Natural killer cell (primary cell): Measurements from ENCODE around the gene PRSS21. TPM values are rescaled to one million over a fixed set of nuclear protein-coding genes. Genes with fewer than 3 reads are reported as not detected.

Experiments used
- ATAC-seq, 3 donors: fragments of 150-1000 bp in 2 of 3; fragments of 200-7000 bp in 1 of 3; cut with Tn5 transposase; 1 replicate in 1 of 3; 2 replicates in 2 of 3; pipeline ENCODE4 v1.10.0; 2021; ENCODE audit warnings: mild to moderate bottlenecking in 2 of 3, moderate library complexity in 2 of 3
- DNase-seq, 2 donors: peaks; one replicate each; pipeline versions ENCODE4 v3.0.0 to v3.0.0-alpha.2; 2013 to 2021; ENCODE audit warnings: mixed read lengths in 1 of 2
- H3K27ac ChIP-seq: one replicate; pipeline ENCODE4 v1.5.1; 2013; ENCODE audit warnings: mild to moderate bottlenecking, low read length
- H3K27me3 ChIP-seq: one replicate; pipeline ENCODE4 v1.6.1; 2013; ENCODE audit warnings: low read length; ENCODE audit not compliant: control insufficient read depth, insufficient read depth
- H3K36me3 ChIP-seq: one replicate; pipeline ENCODE4 v1.6.1; 2013; ENCODE audit warnings: low read length; ENCODE audit not compliant: control insufficient read depth, insufficient read depth
- H3K4me1 ChIP-seq: one replicate; pipeline ENCODE4 v1.6.1; 2013; ENCODE audit warnings: low read length; ENCODE audit not compliant: control insufficient read depth, insufficient read depth
- H3K4me3 ChIP-seq: one replicate; pipeline ENCODE4 v1.5.1; 2013; ENCODE audit warnings: low read length
- H3K9me3 ChIP-seq: one replicate; pipeline ENCODE4 v1.6.1; 2013; ENCODE audit warnings: low read length; ENCODE audit not compliant: control insufficient read depth, insufficient read depth
- H3K27ac Mint-ChIP-seq, 2 donors: one replicate each; pipeline ENCODE4 v1.8.0; 2022; ENCODE audit warnings: mild to moderate bottlenecking in 2 of 2, mixed read lengths in 2 of 2, moderate library complexity in 1 of 2
- H3K27me3 Mint-ChIP-seq, 2 donors: one replicate each; pipeline ENCODE4 v1.8.0; 2022; ENCODE audit warnings: low read depth in 2 of 2, mixed read lengths in 2 of 2
- H3K36me3 Mint-ChIP-seq: one replicate; pipeline ENCODE4 v1.8.0; 2022; ENCODE audit warnings: mixed read lengths
- H3K4me1 Mint-ChIP-seq, 2 donors: one replicate each; pipeline ENCODE4 v1.8.0; 2022; ENCODE audit warnings: mixed read lengths in 2 of 2
- H3K4me3 Mint-ChIP-seq: one replicate; pipeline ENCODE4 v1.8.0; 2022; ENCODE audit warnings: mild to moderate bottlenecking, moderate library complexity, mixed read lengths
- H3K9me3 Mint-ChIP-seq, 2 donors: one replicate each; pipeline ENCODE4 v1.8.0; 2022; ENCODE audit warnings: mixed read lengths in 2 of 2
- CTCF ChIP-seq: fragments of 200-600 bp; IDR thresholded peaks from one replicate; pipeline ENCODE4 v1.8.0; 2022; ENCODE audit warnings: antibody characterized with exemption
- WGBS: methylation state at CpG from one replicate; pipeline ENCODE4 v1.1.7; 2013; ENCODE audit warnings: missing lambda C conversion rate; ENCODE audit not compliant: insufficient coverage; 5-methylcytosine and 5-hydroxymethylcytosine counted together
- intact Hi-C: fragments of 100-400 bp; cut with micrococcal nuclease; formaldehyde crosslinking; loops from one replicate; pipeline ENCODE4 v1.14.2; 2022
- total RNA-seq, 4 donors: library from RNA; stranded (reverse); fragments of 120-200 nt in 1 of 4; gene quantifications; one replicate each; pipeline versions ENCODE4 v1.2.3 to v1.2.4, GENCODE V29; 2013 to 2022

Gene PRSS21
- total RNA-seq, 3 donors from 2014 or later (not counting 1 experiment from before 2014, with no cell fraction given) = 0.64 to 6.6 TPM; not detected in 1

- Histone ChIP-seq H3K4me3 (no peak overlapping the region), H3K27ac (no peak overlapping the region), H3K27me3 (no peaks in the 10 kb centered on the region), H3K9me3 (no peaks in the 10 kb centered on the region), H3K36me3 (no peaks in the 10 kb centered on the region), H3K4me1 (peaks cover 10% of the 10 kb centered on the region)
- H3K27ac Mint-ChIP-seq = no peak overlapping the region
- no peak for ATAC-seq
- no peak overlapping the region for H3K4me3 Mint-ChIP-seq
- 90% methylated on average over 15 of the region's 15 CpGs for WGBS
- peaks cover 0 to 3% of the 10 kb centered on the region in 2 donors for H3K27me3 Mint-ChIP-seq
- no peaks in the 10 kb centered on the region for H3K36me3 Mint-ChIP-seq
- no peak for TF ChIP-seq CTCF
- DNase-seq = no peak
- intact Hi-C loops = no loop called here
- peaks cover 10 to 17% of the 10 kb centered on the region in 2 donors for H3K4me1 Mint-ChIP-seq
- H3K9me3 Mint-ChIP-seq = no peaks in the 10 kb centered on the region
These were observed 14.2 kb downstream of the PRSS21 start for GRCh38 chr16:2831203-2831602.

GRCh38 chr16:2833776-2834175, 16.7 kb downstream of the PRSS21 start:
- Histone ChIP-seq H3K36me3 (no peaks in the 10 kb centered on the region), H3K4me3 (no peak overlapping the region), H3K27ac (no peak overlapping the region), H3K9me3 (no peaks in the 10 kb centered on the region), H3K27me3 (no peaks in the 10 kb centered on the region), H3K4me1 (peaks cover 17% of the 10 kb centered on the region)
- intact Hi-C loops = no loop called here
- Mint-ChIP-seq H3K4me3 (no peak overlapping the region), H3K27me3 (peaks cover 0 to 3% of the 10 kb centered on the region in 2 donors), H3K9me3 (no peaks in the 10 kb centered on the region), H3K36me3 (no peaks in the 10 kb centered on the region), H3K4me1 (peaks cover 28 to 38% of the 10 kb centered on the region in 2 donors), H3K27ac (no peak overlapping the region)
- ATAC-seq (no peak), DNase-seq (no peak)
- 68% methylated on average over 5 of the region's 7 CpGs for WGBS
- no peak for TF ChIP-seq CTCF

GRCh38 chr16:2834968-2835367, 17.9 kb downstream of the PRSS21 start:
- peaks cover 0 to 3% of the 10 kb centered on the region in 2 donors for H3K27me3 Mint-ChIP-seq
- H3K27ac Mint-ChIP-seq = peak overlapping the region; percentile 2 to 30
- no peak overlapping the region for H3K27ac ChIP-seq
- no peak for TF ChIP-seq CTCF
- intact Hi-C loops = no loop called here
- no peaks in the 10 kb centered on the region for H3K9me3 Mint-ChIP-seq
- peaks cover 40 to 50% of the 10 kb centered on the region in 2 donors for H3K4me1 Mint-ChIP-seq
- peaks cover 2% of the 10 kb centered on the region for H3K36me3 ChIP-seq
- no peaks in the 10 kb centered on the region for H3K9me3 ChIP-seq
- no peaks in the 10 kb centered on the region for H3K36me3 Mint-ChIP-seq
- no peak for DNase-seq
- no peak overlapping the region for H3K4me3 Mint-ChIP-seq
- H3K27me3 ChIP-seq = no peaks in the 10 kb centered on the region
- no peak for ATAC-seq
- 98% methylated on average over 3 of the region's 3 CpGs for WGBS
- peaks cover 23% of the 10 kb centered on the region for H3K4me1 ChIP-seq
- H3K4me3 ChIP-seq = no peak overlapping the region
